ENCODE measurements around the gene COL18A1.

DNA sequence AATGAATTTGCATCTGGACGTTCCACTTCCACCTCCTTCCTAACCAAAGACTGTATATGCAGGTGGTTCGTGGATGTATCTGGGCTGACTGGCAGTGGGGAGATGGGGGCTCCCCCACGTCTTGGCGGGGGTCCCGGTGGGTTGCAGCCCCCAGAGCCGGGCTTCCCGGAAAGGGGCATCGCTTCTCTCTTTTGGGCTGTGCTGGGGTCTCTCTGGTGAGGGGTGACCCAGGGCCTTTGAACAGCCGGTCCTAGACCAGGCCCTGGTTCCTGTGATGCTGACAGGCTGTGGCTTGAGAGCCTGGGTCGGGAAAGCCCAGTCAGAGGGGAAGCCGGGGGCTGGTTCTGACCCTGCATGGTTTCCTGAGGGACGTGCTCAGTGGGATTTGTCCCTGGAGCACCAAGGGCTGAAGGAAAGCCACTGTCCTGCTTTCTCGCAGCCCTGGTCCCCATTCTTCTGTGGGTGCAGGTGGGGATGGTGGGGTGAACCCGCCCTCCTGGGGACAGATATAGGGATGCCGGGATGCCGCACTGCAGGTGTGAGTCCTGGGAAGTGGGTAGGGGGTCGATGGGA, 29.8 kb downstream of the COL18A1 start:
- TF ChIP-seq CTCF (IDR thresholded peaks at IDR 0.05 in 4 of 5, conservative IDR thresholded peaks at IDR 0.05 in 1 of 5): no peak
- TF ChIP-seq POLR2A (IDR thresholded peaks at IDR 0.05): no peak
